GM19455 (cell line): ENCODE data around the gene U2SURP.
"Not testable (repeated sequence)": the region's sequence is repeated elsewhere in the genome, so short reads cannot be mapped to it uniquely, and the experiment has no call there.

Experiments used
- ATAC-seq: cut with Tn5 transposase; IDR thresholded peaks from one replicate; pipeline ENCODE4 v1.9.1; 2021; ENCODE audit not compliant: unreplicated experiment

The U2SURP gene

GRCh38 chr3:143070977-143071551, 69.7 kb downstream of the U2SURP start:
- ATAC-seq: no peak

GRCh38 chr3:143071776-143072175, 70.4 kb downstream of the U2SURP start:
- no peak for ATAC-seq

GRCh38 chr3:143072298-143073020, 71.1 kb downstream of the U2SURP start:
- not testable (repeated sequence) for ATAC-seq

DNA sequence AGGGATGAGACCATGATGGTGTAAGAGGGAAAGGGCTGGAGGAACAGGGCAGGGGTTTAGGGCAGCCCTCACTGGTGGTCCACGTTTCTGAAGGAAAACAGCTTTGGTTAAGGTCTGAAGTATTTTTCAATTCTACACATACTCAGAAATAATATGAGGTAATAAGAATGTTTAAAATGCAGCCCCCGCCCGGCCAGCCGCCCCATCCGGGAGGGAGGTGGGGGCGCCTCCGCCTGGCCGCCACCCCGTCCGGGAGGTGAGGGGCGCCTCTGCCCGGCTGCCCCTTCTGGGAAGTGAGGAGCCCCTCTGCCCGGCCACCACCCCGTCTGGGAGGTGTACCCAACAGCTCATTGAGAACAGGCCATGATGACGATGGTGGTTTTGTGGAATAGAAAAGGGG, 72.2 kb downstream of the U2SURP start:
- ATAC-seq: not testable (repeated sequence)

DNA sequence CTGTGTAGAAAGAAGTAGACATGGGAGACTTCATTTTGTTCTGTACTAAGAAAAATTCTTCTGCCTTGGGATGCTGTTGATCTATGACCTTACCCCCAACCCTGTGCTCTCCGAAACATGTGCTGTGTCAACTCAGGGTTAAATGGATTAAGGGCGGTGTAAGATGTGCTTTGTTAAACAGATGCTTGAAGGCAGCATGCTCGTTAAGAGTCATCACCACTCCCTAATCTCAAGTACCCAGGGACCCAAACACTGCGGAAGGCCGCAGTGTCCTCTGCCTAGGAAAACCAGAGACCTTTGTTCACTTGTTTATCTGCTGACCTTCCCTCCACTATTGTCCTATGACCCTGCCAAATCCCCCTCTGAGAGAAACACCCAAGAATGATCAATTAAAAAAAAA, 72.6 kb downstream of the U2SURP start:
- not testable (repeated sequence) for ATAC-seq

GRCh38 chr3:143078883-143079282, 77.5 kb downstream of the U2SURP start:
- no peak for ATAC-seq

- ATAC-seq: no peak
Measured at GRCh38 chr3:143080196-143080595, 78.8 kb downstream of the U2SURP start.

- ATAC-seq: no peak
Measured at GRCh38 chr3:143081365-143081764, 80.0 kb downstream of the U2SURP start.

DNA sequence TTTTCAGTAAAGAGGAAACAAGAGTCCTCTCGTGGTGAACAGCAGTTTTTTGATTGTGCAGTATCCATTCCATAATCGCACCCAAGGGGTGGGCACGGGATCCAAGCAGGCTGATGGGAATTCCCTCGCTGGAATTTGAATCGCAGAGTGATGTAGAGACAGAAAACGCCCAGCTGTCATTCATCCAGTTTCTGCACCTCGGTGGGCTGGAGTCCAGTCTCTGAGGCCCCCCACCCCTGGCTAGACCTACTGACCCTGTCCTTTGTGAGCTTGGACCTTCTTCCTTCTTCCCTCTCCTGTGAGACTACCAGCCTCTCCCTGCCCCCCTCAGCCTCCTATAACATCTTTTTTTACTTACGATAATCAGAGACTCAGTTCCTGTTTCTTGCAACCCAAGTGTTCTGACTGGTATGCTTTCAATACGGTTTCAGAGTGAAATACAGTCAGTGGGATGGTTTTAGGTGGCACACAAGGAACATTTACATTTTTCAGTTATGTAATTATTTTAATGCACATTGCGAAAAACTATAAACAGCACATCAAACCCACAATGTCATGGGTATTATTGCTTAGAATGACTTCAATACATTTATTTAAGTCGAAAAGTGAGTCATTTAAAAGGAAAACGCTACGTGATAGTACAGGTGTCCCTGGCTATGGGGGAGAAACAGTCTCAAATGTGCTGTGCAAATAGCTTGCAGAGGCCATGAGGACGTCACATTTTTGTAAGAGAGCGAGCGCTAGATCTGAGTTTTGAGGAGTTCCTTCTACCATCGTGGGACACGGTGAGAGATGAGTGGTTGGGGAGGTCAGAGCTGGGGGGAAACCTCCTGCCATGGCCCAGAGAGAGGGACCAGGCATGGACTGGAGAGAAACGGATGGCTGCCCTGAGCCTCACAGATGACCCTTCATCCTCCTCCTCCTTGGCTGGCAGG, 80.7 kb downstream of the U2SURP start:
- ATAC-seq: peak; percentile 79

DNA sequence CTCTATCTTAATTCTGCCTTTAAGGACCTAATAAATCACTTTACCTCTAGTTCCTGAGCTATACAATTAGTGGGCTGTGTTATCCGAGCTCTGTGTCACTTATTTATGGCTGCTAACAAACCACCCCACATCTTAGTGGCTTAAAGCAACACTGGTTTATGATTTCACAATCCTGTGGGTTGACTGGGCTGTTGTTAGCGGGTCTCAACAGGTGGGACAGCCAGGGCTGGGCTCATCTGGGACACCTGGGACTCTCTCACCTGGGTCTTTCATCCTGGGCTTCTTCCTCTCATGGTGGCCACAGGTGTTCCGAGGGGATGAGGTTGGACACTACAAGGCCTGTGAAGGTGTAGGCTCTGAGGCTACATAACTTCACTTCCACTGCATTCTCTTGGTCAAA, 82.4 kb downstream of the U2SURP start:
- ATAC-seq: no peak

GRCh38 chr3:143084856-143085731, 83.7 kb downstream of the U2SURP start:
- ATAC-seq: no peak

DNA sequence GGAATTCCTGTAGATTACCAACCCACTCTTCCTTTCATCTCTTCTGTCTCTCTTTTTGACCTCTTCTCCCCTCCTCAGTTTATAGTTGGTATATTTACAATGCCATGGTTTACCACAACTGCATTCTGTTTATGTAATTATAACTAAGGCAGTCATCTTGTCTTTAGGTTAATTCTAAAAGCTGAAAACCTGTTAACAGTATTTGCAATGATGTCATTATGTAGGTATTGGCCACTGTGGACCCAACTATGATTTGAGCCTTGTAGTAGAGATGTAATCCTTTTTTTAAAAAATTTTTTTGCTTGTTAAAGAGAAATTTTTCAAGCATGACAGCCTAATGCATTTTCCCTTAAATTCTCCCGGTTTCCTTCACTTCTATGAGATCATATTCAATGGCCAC, 87.5 kb downstream of the U2SURP start:
- ATAC-seq: no peak

DNA sequence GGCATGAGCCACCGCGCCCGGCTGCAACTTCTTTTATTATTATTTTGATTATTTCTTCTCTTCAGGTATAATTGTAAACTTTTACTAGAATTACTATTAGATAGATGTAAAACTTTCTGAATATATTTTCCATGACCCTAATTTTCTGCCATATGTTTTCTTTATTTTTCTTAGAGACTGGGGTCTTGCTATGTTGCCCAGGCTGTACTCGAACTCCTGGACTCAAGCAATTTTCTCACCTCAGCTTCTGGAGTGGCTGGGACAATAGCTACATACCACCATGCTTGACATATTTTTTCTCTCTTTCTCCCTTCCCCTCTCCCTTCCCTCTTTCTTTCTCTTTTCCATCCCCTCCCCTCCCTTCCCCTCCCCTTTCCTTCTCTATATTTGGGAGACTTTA, 88.6 kb downstream of the U2SURP start:
- ATAC-seq: no peak

- ATAC-seq: no peak
Measured at GRCh38 chr3:143090486-143090885, 89.1 kb downstream of the U2SURP start.

DNA sequence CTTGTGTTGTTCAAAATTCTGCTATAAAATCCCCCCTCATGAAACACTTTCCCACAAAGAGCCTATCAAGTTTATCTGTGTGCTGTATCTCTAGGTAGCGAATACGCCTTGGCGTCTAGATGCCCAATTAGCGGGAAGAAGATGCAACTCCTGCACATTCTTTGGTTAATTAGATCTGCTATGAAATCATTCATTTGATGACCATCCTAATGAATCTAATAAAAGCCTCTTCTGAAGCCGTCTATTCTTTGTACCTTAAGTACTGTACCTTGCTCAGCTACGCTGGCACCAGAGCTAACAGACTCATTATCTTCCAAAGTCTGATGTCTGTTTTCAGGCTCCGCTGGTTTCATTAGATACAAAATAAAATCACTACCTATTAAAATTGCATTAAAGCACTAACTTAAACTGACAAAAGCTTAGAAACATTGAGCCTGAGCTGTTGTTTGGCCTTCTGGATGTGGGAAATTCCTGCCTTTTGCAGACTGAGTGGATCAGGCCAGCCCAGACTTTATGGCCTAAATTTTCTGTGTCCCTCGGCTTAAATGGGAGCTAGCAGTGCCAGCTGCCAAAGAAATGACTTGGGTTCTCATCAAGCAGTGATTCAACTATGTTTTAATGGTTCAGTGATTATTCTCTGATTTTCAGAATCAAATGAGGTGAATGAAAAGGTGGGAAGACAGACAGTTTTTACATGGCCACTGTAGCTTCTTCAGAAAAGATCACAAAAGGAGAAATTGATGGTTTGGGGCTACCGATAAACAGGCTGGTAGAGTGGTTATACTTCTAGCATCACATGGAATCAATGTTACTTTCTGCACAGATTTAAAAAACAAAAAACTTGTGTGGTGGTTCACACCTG, 89.8 kb downstream of the U2SURP start:
- no peak for ATAC-seq

DNA sequence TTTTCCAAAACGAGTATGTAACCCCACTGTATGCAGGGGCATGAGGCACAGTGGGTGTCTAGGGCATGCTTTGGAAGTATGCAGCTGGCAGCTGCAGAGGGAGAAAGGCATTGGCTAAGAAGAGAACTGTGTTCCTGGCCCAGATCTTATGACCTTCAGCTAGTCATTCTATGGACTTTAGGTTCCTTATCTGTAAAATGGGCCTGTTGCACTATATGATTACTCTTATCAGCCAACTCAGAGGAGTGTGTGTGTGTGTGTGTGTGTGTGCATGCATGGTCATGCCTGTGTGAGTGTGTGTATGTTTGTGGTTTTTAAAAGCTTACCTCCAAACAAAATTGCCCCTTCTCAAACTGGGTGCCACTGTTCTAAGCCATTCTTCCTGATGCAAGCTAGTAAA, 90.8 kb downstream of the U2SURP start:
- ATAC-seq: no peak

GRCh38 chr3:143095813-143096212, 94.4 kb downstream of the U2SURP start:
- ATAC-seq: no peak

- ATAC-seq: no peak
Measured at GRCh38 chr3:143098032-143098764, 96.8 kb downstream of the U2SURP start.

GRCh38 chr3:143099210-143099609, 97.8 kb downstream of the U2SURP start:
- no peak for ATAC-seq
